Gastroesophageal sphincter (tissue), 4 donors: ENCODE data around the gene SUPT4H1. TPM values are rescaled to one million over a fixed set of nuclear protein-coding genes. Genes with fewer than 3 reads are reported as not detected.

ENCODE experiments used
- ATAC-seq: fragments of 150-250 bp; one replicate; pipeline ENCODE4 v1.9.1; 2016; ENCODE audit warnings: mild to moderate bottlenecking, moderate library complexity
- H3K27ac ChIP-seq, 4 donors: fragments of 200-600 bp; sonication (generic) in 3 of 4; 1 replicate in 3 of 4; 2 replicates in 1 of 4; pipeline ENCODE4 v1.5.1; 2016 to 2019
- H3K27me3 ChIP-seq: fragments of 200-600 bp; sonication (generic); one replicate; pipeline ENCODE4 v1.5.1; 2019
- H3K36me3 ChIP-seq, 2 donors: fragments of 200-600 bp; sonication (generic); one replicate each; pipeline ENCODE4 v1.5.1; 2019; ENCODE audit warnings: control low read depth in 1 of 2
- H3K4me1 ChIP-seq, 3 donors: fragments of 200-600 bp; sonication (generic); 1 replicate in 2 of 3; 2 replicates in 1 of 3; pipeline ENCODE4 v1.5.1; 2016 to 2019; ENCODE audit warnings: control low read depth in 2 of 3
- H3K4me3 ChIP-seq, 2 donors: fragments of 200-600 bp; sonication (generic); one replicate each; pipeline ENCODE4 v1.5.1; 2019; ENCODE audit warnings: mild to moderate bottlenecking in 1 of 2, moderate library complexity in 1 of 2
- H3K9me3 ChIP-seq, 3 donors: fragments of 200-600 bp; sonication (generic); one replicate each; pipeline ENCODE4 v1.5.1; 2017 to 2019; ENCODE audit warnings: control low read depth in 2 of 3
- EP300 ChIP-seq: sonication (generic); formaldehyde crosslinking; IDR thresholded peaks from one replicate; pipeline ENCODE4 v1.6.1; 2017; ENCODE audit warnings: antibody characterized with exemption, mild to moderate bottlenecking
- POLR2A ChIP-seq, 2 donors: fragments of 450-650 bp; IDR thresholded peaks; one replicate each; pipeline ENCODE4 v1.6.1; 2017; ENCODE audit warnings: antibody characterized with exemption in 2 of 2, mild to moderate bottlenecking in 2 of 2, moderate library complexity in 1 of 2
- POLR2AphosphoS5 ChIP-seq: sonication (generic); formaldehyde crosslinking; IDR thresholded peaks from one replicate; pipeline ENCODE4 v1.6.1; 2017; ENCODE audit warnings: antibody characterized with exemption
- WGBS, 2 donors: methylation state at CpG; one replicate each; pipeline ENCODE4 v1.1.5; 2018; ENCODE audit warnings: low coverage in 1 of 2; 5-methylcytosine and 5-hydroxymethylcytosine counted together
- total RNA-seq, 4 donors: library from RNA; depleted of rRNA; stranded (reverse); fragments of >200 nt; gene quantifications; one replicate each; pipeline ENCODE4 v1.1.0, GENCODE V29; 2016
- TF ChIP-seq, protein P1 (sequence below), 4 experiments: fragments of 200-600 bp in 2 of 4; fragments of 450-650 bp in 2 of 4; sonication (generic) in 1 of 4; IDR thresholded peaks; one replicate each; pipeline ENCODE4 v1.5.1; 2017 to 2019; ENCODE audit warnings: antibody characterized with exemption in 4 of 4, mild to moderate bottlenecking in 2 of 4, moderate library complexity in 2 of 4

The SUPT4H1 gene
- total RNA-seq, 4 donors from 2014 or later, result 40.1 to 55.4 (median 45.1) TPM

DNA sequence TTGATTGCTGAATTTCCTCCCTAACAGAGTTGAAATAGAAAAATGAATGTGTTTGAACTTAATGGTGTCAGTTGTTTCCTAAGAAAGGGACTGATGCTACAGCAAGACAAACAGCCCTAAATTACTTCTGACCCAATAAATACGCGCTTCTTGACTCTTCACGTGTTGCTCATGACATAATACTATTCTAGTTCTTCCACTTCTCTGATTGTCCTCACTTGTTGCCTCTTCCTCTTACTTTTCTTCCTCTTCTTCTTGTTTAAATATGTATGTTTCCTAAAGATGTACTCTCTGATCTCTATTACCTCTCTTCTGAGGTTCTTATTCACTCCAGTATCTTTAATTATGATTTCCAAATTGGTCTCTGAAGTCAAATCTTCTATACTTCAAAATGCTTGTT is 32.9 kb upstream of the SUPT4H1 start:
- ATAC-seq, result no peak
- no peak overlapping the region for H3K4me3 ChIP-seq
- TF ChIP-seq, protein P1, sequence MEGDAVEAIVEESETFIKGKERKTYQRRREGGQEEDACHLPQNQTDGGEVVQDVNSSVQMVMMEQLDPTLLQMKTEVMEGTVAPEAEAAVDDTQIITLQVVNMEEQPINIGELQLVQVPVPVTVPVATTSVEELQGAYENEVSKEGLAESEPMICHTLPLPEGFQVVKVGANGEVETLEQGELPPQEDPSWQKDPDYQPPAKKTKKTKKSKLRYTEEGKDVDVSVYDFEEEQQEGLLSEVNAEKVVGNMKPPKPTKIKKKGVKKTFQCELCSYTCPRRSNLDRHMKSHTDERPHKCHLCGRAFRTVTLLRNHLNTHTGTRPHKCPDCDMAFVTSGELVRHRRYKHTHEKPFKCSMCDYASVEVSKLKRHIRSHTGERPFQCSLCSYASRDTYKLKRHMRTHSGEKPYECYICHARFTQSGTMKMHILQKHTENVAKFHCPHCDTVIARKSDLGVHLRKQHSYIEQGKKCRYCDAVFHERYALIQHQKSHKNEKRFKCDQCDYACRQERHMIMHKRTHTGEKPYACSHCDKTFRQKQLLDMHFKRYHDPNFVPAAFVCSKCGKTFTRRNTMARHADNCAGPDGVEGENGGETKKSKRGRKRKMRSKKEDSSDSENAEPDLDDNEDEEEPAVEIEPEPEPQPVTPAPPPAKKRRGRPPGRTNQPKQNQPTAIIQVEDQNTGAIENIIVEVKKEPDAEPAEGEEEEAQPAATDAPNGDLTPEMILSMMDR (IDR thresholded peaks at IDR 0.05), result no peak
- TF ChIP-seq EP300 (no peak), POLR2AphosphoS5 (no peak), POLR2A (IDR thresholded peaks at IDR 0.05) (no peak)
- 69 to 70% methylated on average over 3 of the region's 3 CpGs for WGBS, 2 donors
- peaks cover 6% of the 10 kb centered on the region for H3K27me3 ChIP-seq
- H3K4me1 ChIP-seq, result no peaks in the 10 kb centered on the region
- no peaks in the 10 kb centered on the region for H3K9me3 ChIP-seq
- no peaks in the 10 kb centered on the region for H3K36me3 ChIP-seq
- H3K27ac ChIP-seq, result no peak overlapping the region

DNA sequence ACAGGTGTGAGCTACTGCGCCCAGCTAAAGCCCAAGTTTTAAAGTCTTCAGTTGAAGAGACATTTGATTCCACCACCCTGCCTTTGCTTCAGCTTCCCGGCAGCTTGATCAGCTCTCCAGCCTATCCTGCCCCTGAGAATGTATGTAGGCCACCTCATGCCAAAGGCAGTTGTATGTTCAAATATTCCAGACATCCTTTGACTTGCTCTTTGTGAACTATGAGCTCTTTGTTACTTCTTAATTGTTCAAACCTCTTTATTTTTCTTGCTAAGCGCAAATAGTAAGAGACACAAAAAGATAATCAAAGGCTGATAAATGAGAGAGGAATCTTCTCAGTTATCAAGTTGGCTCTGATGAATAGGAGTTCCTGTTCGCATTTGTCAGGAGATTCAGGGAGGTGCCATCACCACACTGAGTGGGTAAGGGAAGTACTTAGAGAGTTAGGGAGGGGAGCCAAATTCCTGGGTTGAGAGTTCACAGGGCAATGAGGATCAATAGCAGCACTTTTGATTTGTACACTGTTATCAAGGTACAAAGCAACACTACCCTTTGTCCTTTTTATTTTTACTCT is 32.0 kb upstream of the SUPT4H1 start:
- Histone ChIP-seq H3K4me3 (no peak overlapping the region), H3K27ac (no peak overlapping the region), H3K36me3 (no peaks in the 10 kb centered on the region), H3K9me3 (no peaks in the 10 kb centered on the region), H3K27me3 (peaks cover 6% of the 10 kb centered on the region), H3K4me1 (no peaks in the 10 kb centered on the region)
- 63 to 76% methylated on average over 2 to 3 of the region's 4 CpGs for WGBS, 2 donors
- no peak for ATAC-seq
- TF ChIP-seq EP300 (no peak), POLR2A (IDR thresholded peaks at IDR 0.05) (no peak), POLR2AphosphoS5 (no peak)
- TF ChIP-seq, protein P1 (IDR thresholded peaks at IDR 0.05), result no peak

DNA sequence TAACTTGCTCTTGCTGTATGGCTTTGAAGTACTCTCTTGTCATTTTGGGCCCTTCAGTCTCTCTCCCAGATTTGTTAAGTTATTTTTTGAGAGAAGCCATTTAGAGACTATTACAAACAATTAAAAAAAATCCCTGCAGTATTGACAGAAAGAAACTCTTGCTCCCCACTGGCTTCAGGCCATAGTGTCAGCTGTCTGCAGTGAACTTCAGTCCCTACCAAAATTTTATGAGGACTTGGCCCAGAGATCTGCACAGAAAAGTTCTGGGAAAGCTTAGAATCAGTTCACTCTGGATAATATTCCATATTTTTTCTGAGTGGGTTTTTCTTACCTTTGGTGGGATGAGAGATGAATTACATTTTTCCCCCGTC is 30.9 kb upstream of the SUPT4H1 start:
- Histone ChIP-seq H3K4me3 (no peak overlapping the region), H3K27me3 (no peaks in the 10 kb centered on the region), H3K9me3 (no peaks in the 10 kb centered on the region), H3K27ac (no peak overlapping the region), H3K36me3 (no peaks in the 10 kb centered on the region), H3K4me1 (no peaks in the 10 kb centered on the region)
- TF ChIP-seq, protein P1 (IDR thresholded peaks at IDR 0.05), result no peak
- TF ChIP-seq POLR2A (IDR thresholded peaks at IDR 0.05), result no peak
- TF ChIP-seq POLR2AphosphoS5, result no peak
- no peak for TF ChIP-seq EP300
- WGBS, 2 donors, result 93 to 100% methylated on average over 1 of the region's 1 CpG
- ATAC-seq, result no peak

DNA sequence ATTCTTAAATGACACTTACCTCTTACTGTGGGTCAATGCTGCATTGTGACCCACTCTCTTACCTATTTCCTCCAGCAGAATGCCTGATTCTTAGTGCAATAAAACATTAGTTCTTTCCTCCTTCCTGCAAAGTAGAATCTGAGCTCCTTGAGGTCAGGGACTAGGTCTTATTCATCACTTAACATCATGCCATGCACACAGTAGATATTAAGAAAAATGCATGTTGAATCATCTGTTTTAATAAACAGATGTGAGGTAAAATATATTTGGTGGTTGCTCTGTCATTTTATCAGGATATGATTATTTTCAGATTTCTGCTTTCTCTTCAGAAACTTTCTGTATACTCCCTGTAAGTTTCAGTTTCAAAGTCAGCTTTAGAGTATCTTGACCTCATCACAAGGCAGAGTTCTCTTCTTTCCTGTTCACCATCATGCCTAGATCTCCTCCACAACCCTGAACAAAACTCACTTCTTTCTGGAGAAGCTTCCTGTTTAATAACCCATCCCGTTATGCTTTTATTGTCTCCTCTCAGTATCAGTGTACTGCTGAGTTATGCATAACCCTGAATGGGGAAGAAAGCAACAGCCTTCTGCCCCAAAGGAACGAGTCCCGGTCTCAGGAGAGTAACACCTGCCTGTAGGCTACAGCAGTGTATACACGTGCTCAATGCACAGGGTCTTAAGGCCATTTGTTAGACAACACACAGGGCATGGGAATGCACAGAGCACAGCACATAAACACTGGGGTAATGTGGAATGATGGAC is 30.3 kb upstream of the SUPT4H1 start:
- Histone ChIP-seq H3K36me3 (no peaks in the 10 kb centered on the region), H3K4me3 (no peak overlapping the region), H3K4me1 (no peaks in the 10 kb centered on the region), H3K9me3 (no peaks in the 10 kb centered on the region), H3K27ac (no peak overlapping the region), H3K27me3 (no peaks in the 10 kb centered on the region)
- TF ChIP-seq POLR2AphosphoS5 (no peak), POLR2A (IDR thresholded peaks at IDR 0.05) (no peak), EP300 (no peak)
- TF ChIP-seq, protein P1 (IDR thresholded peaks at IDR 0.05), result no peak
- no peak for ATAC-seq
- 19 to 27% methylated on average over 2 to 3 of the region's 4 CpGs for WGBS, 2 donors
